WI38 (cell line): Measurements from ENCODE around the gene CD28.
"Not testable (repeated sequence)": the region's sequence is repeated elsewhere in the genome, so short reads cannot be mapped to it uniquely, and the experiment has no call there.

ENCODE experiments used
- H3K4me3 ChIP-seq: 2 replicates; pipeline ENCODE4 v1.5.1; 2011; ENCODE audit warnings: low read depth, mild to moderate bottlenecking, control low read depth, low read length
- TF ChIP-seq, protein P1 (sequence below): IDR thresholded peaks from 2 replicates; pipeline ENCODE4 v1.5.1; 2012; ENCODE audit warnings: low read depth, mild to moderate bottlenecking, control low read depth, low read length

The CD28 gene

GRCh38 chr2:203692031-203692710, 14.3 kb upstream of the CD28 start:
- TF ChIP-seq, protein P1, sequence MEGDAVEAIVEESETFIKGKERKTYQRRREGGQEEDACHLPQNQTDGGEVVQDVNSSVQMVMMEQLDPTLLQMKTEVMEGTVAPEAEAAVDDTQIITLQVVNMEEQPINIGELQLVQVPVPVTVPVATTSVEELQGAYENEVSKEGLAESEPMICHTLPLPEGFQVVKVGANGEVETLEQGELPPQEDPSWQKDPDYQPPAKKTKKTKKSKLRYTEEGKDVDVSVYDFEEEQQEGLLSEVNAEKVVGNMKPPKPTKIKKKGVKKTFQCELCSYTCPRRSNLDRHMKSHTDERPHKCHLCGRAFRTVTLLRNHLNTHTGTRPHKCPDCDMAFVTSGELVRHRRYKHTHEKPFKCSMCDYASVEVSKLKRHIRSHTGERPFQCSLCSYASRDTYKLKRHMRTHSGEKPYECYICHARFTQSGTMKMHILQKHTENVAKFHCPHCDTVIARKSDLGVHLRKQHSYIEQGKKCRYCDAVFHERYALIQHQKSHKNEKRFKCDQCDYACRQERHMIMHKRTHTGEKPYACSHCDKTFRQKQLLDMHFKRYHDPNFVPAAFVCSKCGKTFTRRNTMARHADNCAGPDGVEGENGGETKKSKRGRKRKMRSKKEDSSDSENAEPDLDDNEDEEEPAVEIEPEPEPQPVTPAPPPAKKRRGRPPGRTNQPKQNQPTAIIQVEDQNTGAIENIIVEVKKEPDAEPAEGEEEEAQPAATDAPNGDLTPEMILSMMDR, result no peak
- H3K4me3 ChIP-seq, result no peak overlapping the region

DNA sequence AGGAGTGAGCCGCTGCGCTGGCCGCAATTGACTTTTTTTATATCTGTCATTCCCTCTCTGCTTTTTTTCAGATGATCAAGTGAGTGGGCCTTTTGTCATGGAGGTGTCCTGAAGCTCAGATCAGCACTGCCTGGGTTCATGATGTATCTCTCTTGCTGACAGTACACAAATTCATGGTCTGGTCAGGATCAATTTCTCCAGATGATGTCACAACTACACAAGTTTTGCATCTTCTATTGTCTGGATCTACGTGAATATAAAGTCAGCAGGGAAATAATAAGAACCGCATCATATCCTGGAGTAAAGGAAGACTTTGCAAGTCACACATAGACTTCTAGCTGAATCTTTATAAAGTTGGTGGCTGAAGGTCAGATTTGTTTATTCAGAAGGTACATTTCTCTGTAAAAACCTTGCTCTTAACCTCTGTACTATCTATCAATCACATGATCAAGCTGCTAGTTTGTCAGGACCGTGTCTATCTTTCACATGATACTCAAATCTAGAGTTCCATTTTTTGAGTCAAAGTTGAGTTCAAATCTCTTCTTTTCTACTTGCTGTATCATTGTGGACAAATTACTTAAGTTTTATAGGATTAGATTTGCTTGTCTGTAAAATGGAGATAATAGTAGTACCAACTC, 13.1 kb upstream of the CD28 start:
- TF ChIP-seq, protein P1, result no peak
- no peak overlapping the region for H3K4me3 ChIP-seq

- TF ChIP-seq, protein P1, result no peak
Observed at GRCh38 chr2:203694191-203694590, 12.2 kb upstream of the CD28 start.

GRCh38 chr2:203697190-203697589, 9.2 kb upstream of the CD28 start:
- TF ChIP-seq, protein P1, result no peak
- H3K4me3 ChIP-seq, result no peak overlapping the region

More at GRCh38 chr2:203694191-203694590, 12.2 kb upstream of the CD28 start:
- no peak overlapping the region for H3K4me3 ChIP-seq

- H3K4me3 ChIP-seq, result not testable (repeated sequence)
Observed at GRCh38 chr2:203697763-203698162, 8.7 kb upstream of the CD28 start.

DNA sequence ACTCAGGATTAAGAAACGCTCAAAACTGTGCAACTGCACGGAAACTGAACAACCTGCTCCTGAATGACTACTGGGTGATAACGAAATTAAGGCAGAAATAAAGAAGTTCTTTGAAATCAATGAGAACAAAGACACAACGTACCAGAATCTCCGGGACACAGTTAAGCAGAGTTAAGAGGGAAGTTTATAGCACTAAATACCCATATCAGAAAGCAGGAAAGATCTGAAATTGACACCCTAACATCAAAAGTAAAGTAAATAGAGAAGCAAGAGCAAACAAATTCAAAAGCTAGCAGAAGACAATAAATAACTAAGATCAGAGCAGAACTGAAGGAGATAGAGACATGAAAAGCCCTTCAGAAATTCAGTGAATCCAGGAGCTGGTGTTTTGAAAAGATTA, 8.0 kb upstream of the CD28 start:
- H3K4me3 ChIP-seq, result not testable (repeated sequence)

GRCh38 chr2:203704430-203704829, 2.0 kb upstream of the CD28 start:
- TF ChIP-seq, protein P1, result no peak

DNA sequence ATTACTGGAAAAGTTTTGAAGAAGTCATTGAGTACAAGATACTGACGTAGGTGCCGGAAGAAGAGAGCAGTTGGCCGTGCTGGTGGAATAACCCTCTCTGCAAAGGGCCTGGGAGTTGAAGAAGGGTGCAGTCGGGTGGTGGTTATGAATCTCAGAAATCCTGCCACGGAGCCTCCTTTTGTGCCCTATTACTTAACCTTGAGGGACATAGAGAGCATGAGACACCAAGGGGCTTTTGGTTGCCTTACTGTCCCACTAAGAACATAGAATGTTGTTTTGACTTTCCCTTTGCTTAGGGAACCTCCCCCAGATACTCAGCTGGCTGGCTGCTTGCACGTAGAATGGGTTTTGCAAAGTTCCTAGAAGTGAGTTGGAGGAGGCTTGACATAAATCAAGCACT, 1.3 kb upstream of the CD28 start:
- H3K4me3 ChIP-seq, result no peak overlapping the region
- TF ChIP-seq, protein P1, result no peak

More at GRCh38 chr2:203704430-203704829, 2.0 kb upstream of the CD28 start:
- no peak overlapping the region for H3K4me3 ChIP-seq
